Suppressor macrophage treated with lipopolysaccharide for 1 hour (primary cell): ENCODE data around the gene TLCD1.

ENCODE experiments used
- DNase-seq, 3 donors: peaks; one replicate each; pipeline ENCODE4 v3.0.0-alpha.2; 2020 to 2022

Gene TLCD1

GRCh38 chr17:28710861-28711722 is 14.9 kb downstream of the TLCD1 start:
- peak; percentile 85 to 94 (median 86) for DNase-seq

DNA sequence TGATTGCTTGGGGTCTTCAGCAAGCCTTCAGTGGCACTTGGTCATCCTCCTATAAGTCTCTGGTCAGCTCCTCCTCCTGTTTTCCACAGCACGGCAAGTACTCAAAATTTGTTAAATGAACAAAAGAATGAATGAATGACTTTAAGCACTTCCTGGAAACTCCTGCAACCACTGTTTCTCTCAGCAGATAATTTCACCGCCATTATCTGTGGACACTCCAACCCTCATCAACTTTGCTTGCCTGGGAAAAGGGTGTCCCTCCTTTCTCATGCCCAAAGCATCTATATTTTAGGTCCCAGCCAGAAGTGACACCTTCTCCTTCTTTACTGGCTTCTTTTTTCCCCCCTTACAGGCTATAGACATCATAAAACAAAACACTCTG is 18.7 kb downstream of the TLCD1 start:
- no peak for DNase-seq

- DNase-seq = no peak
These were observed 19.3 kb downstream of the TLCD1 start for GRCh38 chr17:28706471-28707338.

DNA sequence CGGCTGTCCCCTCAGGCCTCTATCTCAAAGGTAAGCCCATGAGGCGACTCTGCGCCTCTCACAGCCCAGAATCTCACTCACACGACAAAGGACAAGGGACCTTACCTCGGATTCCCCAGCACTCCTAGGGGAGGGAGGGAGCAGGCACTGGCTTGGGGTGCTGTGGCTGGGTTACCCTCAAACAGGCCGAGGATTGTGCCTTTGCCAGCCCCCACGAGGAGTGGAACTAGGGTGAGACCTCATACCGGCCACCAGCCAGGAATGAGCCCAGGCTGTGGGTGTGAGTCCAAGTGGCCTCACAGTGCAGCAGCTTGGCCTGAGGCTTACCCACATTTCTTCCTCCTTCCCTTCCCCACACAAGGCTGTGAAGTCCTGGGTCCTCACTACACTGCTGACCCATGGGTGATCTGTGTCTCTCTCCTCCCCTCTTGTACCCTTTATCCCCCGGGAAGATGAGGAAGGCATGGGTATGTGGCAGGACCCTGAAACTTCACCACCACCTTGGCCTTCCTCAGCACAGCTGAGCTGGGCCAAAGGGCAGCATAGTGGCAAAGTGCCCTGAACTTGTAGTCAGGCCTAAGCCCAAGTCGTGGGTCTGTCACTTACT is 20.2 kb downstream of the TLCD1 start:
- no peak for DNase-seq

GRCh38 chr17:28705074-28705659 is 20.9 kb downstream of the TLCD1 start:
- no peak for DNase-seq

DNA sequence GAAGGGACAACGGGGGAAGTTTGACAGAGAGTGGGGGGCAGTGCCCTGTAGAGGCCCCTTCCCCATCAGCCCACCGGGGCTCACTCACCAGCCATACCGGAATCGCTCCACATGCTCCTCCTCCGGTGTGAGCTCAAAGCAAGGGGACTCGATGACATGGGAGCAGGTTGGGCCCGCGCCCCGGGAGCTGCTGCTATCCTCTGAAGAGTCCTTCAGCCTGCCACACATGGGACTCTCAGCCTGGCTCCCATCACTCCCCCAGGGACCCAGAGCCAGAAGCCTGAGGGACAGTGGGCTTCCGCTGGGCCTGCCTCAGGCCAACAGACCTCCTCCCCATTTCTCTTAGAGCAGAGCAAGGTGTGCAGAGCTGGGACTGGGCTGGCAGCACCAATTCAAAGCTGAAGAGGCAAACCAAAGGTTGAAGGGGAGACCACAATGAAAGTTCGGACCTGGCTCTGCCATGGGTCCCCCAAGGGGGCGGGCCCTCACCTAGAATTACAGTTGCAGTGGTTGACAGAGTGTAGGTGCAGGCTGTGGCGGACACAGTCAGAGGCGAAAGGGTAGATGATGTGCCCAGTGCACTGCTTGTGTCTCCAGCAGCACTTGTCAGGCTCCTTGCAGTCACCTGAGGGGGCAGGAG is 21.7 kb downstream of the TLCD1 start:
- no peak for DNase-seq

DNA sequence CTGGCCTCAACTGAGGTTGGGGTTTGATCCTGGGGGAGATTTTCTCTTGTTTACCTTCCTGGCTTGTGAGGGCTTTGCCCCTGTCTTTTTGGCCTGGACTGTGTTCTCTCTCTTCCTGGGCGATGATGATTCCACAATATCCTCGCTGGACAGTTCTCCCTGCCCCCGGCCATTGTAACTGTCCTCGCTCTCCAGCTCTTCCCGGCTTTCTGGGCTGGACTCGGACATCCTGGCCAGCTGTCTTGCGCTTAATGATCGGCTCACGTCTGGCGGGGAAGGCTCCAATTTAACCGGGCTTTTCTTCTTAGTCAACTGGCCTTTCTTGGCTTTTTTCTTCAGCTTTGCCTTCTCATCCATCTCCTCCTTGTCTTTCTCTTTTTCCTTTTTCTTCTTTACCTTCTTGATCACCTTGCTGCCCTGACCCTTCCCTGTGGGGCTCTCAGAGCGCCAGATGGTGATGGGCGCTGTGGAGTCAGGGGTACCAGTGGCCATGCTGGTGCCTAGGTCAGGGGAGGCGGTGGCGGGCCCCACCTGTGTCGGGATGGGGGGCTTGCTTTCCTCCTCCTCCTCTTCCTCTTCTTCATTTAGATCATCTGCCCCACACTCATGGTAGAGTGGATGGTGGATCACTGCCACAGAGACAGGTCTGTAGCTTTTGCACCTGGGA is 22.3 kb downstream of the TLCD1 start:
- DNase-seq = no peak

DNA sequence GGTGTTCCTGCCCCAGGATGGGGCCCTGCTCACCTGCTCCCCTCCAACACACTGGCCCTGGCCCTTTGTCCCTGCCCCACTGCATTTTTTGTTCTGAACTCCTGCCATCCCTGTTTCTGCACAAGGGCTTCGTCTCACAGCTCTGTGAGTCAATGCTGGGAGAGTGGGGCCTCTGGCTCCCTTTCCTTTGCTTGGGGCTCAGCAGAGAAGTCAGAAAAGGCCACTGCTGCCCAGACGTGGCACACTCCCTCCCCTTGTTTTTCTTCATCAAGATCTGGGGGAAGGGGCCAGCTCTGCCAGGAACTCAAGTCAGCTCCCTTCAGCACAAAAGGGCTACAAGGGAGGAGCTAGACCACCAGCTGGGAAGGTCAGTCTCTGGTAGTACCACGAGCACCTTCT is 23.3 kb downstream of the TLCD1 start:
- no peak for DNase-seq

DNA sequence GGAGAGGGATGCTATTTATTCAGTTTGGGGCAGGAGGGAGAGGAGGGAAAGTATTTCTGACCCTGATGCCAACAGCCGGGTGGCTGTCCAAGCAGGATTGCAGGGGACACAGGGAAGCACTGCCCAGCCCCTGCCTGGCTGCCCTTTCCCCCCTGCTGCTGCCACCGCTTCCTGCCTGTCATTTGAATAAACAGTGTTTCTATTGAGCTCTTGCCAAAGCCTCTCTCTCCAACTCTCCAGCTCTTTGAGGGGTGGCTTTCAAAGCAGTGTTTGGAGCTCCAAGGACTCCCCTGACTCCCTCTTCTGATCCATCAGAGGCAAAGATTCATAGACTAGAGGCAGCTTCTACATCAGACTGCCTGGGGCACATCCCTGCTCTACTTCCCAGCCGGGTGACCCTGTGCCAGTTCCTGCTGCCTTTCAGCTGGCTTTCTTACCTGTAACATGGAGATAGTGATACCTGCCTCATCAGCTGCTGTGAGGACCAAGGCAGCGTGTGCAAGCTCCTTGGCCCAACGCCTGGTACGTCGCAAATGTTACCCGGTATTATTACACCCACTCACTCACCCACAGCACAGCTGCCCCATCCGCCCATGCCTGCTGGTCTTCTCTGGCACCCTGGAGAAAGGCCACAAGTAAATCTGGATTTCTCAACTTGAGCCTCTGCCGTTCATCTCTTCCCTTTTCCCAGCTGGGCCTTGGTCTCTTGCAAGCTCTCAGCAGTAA is 23.8 kb downstream of the TLCD1 start:
- DNase-seq = no peak

GRCh38 chr17:28700830-28701492 is 25.1 kb downstream of the TLCD1 start:
- no peak for DNase-seq

- no peak for DNase-seq
These were observed 25.8 kb downstream of the TLCD1 start for GRCh38 chr17:28700278-28700677.

GRCh38 chr17:28698253-28698941 is 27.6 kb downstream of the TLCD1 start:
- DNase-seq = no peak

DNA sequence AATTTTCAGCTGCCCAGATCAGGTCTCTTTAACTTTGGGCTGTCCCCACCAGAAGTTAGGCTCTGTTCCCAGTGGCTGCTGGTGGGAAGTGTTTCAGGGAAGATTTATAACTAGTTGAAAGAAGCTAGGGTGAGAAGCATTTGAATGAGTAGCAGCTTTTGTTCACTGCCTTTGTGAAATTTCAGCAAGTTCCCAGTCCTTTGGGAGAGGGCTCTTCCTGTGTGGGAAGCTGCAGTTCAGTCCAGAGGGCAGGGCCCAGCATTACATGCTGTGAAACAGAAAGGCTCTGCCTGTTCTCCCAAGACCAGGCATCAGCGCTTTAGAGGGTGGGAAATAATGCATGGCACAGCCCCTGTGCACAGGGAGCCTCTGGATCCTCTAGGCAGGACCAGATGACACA is 32.2 kb downstream of the TLCD1 start:
- no peak for DNase-seq

GRCh38 chr17:28689011-28689410 is 37.0 kb downstream of the TLCD1 start:
- DNase-seq = no peak

DNA sequence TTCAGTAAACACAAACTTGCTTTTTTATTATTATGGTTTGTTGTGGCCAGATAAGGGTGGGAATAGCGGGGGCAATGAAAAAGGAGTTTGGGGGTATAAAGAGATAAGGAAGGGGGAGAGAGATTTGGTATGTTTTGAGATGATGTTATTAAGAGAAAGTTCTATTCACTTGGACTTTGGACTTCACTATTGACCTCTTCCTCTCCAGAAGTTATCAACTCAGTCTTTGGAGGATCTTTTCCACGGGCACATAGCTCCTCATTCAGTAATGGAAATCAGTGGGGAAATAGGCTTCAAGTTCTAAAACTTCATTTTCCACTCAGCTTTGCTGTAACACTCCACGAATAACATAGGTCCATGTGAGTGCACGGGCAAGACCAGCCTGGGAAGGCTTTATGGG is 37.6 kb downstream of the TLCD1 start:
- DNase-seq = no peak

GRCh38 chr17:28686296-28686695 is 39.7 kb downstream of the TLCD1 start:
- no peak for DNase-seq

DNA sequence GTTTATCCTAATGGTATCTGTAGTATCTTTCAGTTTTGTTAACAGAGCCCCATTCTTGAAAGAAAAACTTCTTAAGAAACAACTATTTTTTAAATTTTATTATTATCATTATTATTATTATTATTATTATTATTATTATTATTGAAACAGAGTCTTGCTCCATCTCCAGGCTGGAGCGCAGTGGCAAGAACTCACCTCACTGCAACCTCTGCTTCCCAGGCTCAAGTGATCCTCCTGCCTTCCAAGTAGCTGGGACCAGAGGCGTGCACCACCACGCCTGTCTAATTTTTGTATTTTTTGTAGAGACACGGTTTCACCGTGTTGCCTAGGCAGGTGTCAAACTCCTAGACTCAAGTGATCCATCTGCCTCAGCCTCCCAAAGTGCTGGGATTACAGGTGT is 40.7 kb downstream of the TLCD1 start:
- DNase-seq = no peak

DNA sequence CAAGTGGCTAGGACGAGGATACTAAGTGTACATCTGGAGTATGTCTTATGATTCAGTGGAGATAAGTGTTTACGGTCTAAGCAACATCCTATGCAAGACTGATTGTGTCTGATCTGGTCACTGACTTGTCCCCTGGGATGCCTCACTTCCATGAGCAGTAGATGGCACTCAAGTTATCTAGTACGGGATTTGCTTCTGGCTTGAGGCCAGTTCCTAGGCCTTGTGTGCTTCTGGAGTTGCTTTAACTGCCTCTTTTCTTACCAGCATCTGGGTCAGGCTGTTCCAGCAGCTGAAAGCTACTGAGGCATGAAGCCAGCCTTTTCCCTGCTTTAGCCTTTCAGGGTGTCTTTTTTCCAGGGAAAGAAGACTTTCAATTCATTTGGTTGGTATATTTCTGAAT is 41.1 kb downstream of the TLCD1 start:
- peak in 1 of 3 donors; percentile 6 for DNase-seq

DNA sequence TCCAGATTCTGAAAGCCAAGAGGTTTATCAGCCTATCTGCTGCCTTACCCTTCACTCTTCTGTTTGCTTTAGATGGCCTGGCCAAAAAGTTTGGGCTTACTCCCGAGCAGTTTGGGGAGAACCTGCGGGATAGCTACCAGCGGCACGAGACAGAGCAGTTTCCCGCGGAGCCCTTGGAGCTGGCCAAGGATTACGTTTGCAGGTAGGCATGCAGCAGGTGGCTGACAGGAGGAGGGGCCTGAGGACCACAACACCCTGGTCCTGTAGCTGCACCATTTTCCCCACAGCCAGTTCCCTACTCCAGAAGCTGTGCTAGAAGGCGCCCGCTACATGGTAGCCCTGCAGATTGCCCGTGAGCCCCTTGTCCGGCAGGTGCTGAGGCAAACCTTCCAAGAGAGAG is 43.4 kb downstream of the TLCD1 start:
- DNase-seq = no peak

- no peak for DNase-seq
These were observed 50.1 kb downstream of the TLCD1 start for GRCh38 chr17:28675980-28676379.
